Smooth muscle cell (in vitro differentiated cells): Measurements from ENCODE around the gene FSTL4. TPM values are rescaled to one million over a fixed set of nuclear protein-coding genes. Genes with fewer than 3 reads are reported as not detected.

ENCODE experiments used
- DNase-seq: peaks from one replicate; lab custom pipeline; 2025; ENCODE audit not compliant: unreplicated experiment; lab: John Stamatoyannopoulos, UW
- H2AFZ ChIP-seq: fragments of 200-600 bp; sonication (generic); 2 replicates; pipeline ENCODE4 v1.6.0; 2016; ENCODE audit warnings: antibody characterized with exemption, low read depth, mild to moderate bottlenecking
- H3F3A ChIP-seq: fragments of 200-600 bp; sonication (generic); 2 replicates; pipeline ENCODE4 v1.6.0; 2017; ENCODE audit warnings: antibody characterized with exemption, low read depth
- H3K27ac ChIP-seq: fragments of 200-600 bp; sonication (generic); 2 replicates; pipeline ENCODE4 v1.5.1; 2016; ENCODE audit warnings: low read depth, mild to moderate bottlenecking
- H3K27me3 ChIP-seq: fragments of 200-600 bp; sonication (generic); 2 replicates; pipeline ENCODE4 v1.6.1; 2016; ENCODE audit warnings: low read depth, mild to moderate bottlenecking
- H3K36me3 ChIP-seq: fragments of 200-600 bp; sonication (generic); 2 replicates; pipeline ENCODE4 v1.5.1; 2016; ENCODE audit warnings: low read depth
- H3K4me1 ChIP-seq: fragments of 200-600 bp; sonication (generic); 2 replicates; pipeline ENCODE4 v1.5.1; 2016; ENCODE audit warnings: low read depth
- H3K4me2 ChIP-seq: fragments of 200-600 bp; sonication (generic); 2 replicates; pipeline ENCODE4 v1.6.0; 2016; ENCODE audit warnings: mild to moderate bottlenecking
- H3K4me3 ChIP-seq: fragments of 200-600 bp; sonication (generic); 2 replicates; pipeline ENCODE4 v1.5.1; 2016; ENCODE audit warnings: mild to moderate bottlenecking
- H3K79me2 ChIP-seq: fragments of 200-600 bp; sonication (generic); 2 replicates; pipeline ENCODE4 v1.6.0; 2016; ENCODE audit warnings: low read depth, mild to moderate bottlenecking
- H3K9ac ChIP-seq: fragments of 200-600 bp; sonication (generic); 2 replicates; pipeline ENCODE4 v1.6.0; 2016; ENCODE audit warnings: low read depth
- H3K9me3 ChIP-seq: fragments of 200-600 bp; sonication (generic); replicated peaks from 2 replicates; pipeline ENCODE4 v1.5.1; 2016; ENCODE audit warnings: low read depth
- H4K20me1 ChIP-seq: fragments of 200-600 bp; sonication (generic); 2 replicates; pipeline ENCODE4 v1.6.0; 2016; ENCODE audit warnings: low read depth
- WGBS: methylation state at CpG from one replicate; pipeline ENCODE4 v1.1.7; 2016; ENCODE audit warnings: low lambda C conversion rate; 5-methylcytosine and 5-hydroxymethylcytosine counted together
- polyA plus RNA-seq: library from polyadenylated mRNA; unstranded; fragments of >200 nt; fragmentation: Nextera tagmentation; extraction: Ambion mirVana; gene quantifications from 2 replicates; pipeline ENCODE4 v1.2.1, GENCODE V29; 2016
- total RNA-seq: library from RNA; depleted of rRNA; stranded (reverse); fragments of >200 nt; gene quantifications from 2 replicates; pipeline ENCODE4 v1.2.3, GENCODE V29; 2014
- TF ChIP-seq, protein P1 (sequence below): fragments of 200-600 bp; sonication (generic); IDR thresholded peaks from 2 replicates; pipeline ENCODE4 v1.5.1; 2017; ENCODE audit warnings: borderline replicate concordance, mild to moderate bottlenecking, antibody characterized with exemption; ENCODE audit not compliant: insufficient read depth, poor library complexity, severe bottlenecking

The FSTL4 gene
- total and polyA plus RNA-seq, 2 experiments from 2014 or later, result 0.49 TPM; not detected in 1

GRCh38 chr5:133403741-133404364 lies 208.5 kb downstream of the FSTL4 start:
- Histone ChIP-seq H3K4me2 (no peak overlapping the region), H3K27ac (no peak overlapping the region), H3K27me3 (no peaks in the 10 kb centered on the region), H3K9ac (no peak overlapping the region), H2AFZ (no peak overlapping the region), H3K9me3 (no peaks in the 10 kb centered on the region), H3K4me3 (no peak overlapping the region), H4K20me1 (no peaks in the 10 kb centered on the region), H3K4me1 (no peaks in the 10 kb centered on the region), H3K79me2 (no peaks in the 10 kb centered on the region), H3F3A (no peaks in the 10 kb centered on the region), H3K36me3 (no peaks in the 10 kb centered on the region)
- no peak for DNase-seq
- TF ChIP-seq, protein P1, sequence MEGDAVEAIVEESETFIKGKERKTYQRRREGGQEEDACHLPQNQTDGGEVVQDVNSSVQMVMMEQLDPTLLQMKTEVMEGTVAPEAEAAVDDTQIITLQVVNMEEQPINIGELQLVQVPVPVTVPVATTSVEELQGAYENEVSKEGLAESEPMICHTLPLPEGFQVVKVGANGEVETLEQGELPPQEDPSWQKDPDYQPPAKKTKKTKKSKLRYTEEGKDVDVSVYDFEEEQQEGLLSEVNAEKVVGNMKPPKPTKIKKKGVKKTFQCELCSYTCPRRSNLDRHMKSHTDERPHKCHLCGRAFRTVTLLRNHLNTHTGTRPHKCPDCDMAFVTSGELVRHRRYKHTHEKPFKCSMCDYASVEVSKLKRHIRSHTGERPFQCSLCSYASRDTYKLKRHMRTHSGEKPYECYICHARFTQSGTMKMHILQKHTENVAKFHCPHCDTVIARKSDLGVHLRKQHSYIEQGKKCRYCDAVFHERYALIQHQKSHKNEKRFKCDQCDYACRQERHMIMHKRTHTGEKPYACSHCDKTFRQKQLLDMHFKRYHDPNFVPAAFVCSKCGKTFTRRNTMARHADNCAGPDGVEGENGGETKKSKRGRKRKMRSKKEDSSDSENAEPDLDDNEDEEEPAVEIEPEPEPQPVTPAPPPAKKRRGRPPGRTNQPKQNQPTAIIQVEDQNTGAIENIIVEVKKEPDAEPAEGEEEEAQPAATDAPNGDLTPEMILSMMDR, result no peak
- 95% methylated on average over 5 of the region's 5 CpGs for WGBS

- H3K4me3 ChIP-seq, result no peak overlapping the region
- no peak for DNase-seq
- no peak overlapping the region for H3K9ac ChIP-seq
- H3K79me2 ChIP-seq, result no peaks in the 10 kb centered on the region
- no peaks in the 10 kb centered on the region for H3K4me1 ChIP-seq
- H3K27me3 ChIP-seq, result no peaks in the 10 kb centered on the region
- 95% methylated on average over 12 of the region's 12 CpGs for WGBS
- TF ChIP-seq, protein P1, result no peak
- no peak overlapping the region for H2AFZ ChIP-seq
- no peaks in the 10 kb centered on the region for H3K36me3 ChIP-seq
- H3K27ac ChIP-seq, result no peak overlapping the region
- H3K9me3 ChIP-seq, result no peaks in the 10 kb centered on the region
- no peaks in the 10 kb centered on the region for H4K20me1 ChIP-seq
- H3F3A ChIP-seq, result no peaks in the 10 kb centered on the region
- no peak overlapping the region for H3K4me2 ChIP-seq
Observed at GRCh38 chr5:133402775-133403174, 209.6 kb downstream of the FSTL4 start.

- TF ChIP-seq, protein P1, result no peak
- Histone ChIP-seq H2AFZ (no peak overlapping the region), H3K79me2 (no peaks in the 10 kb centered on the region), H3K36me3 (no peaks in the 10 kb centered on the region), H3K27ac (no peak overlapping the region), H3K4me3 (no peak overlapping the region), H3F3A (no peaks in the 10 kb centered on the region), H3K4me1 (peaks cover 9% of the 10 kb centered on the region), H3K9ac (no peak overlapping the region), H3K4me2 (no peak overlapping the region), H4K20me1 (no peaks in the 10 kb centered on the region), H3K27me3 (no peaks in the 10 kb centered on the region), H3K9me3 (no peaks in the 10 kb centered on the region)
- DNase-seq, result no peak
- WGBS, result 91% methylated on average over 9 of the region's 9 CpGs
Observed at GRCh38 chr5:133401731-133402347, 210.5 kb downstream of the FSTL4 start.

- Histone ChIP-seq H3F3A (no peaks in the 10 kb centered on the region), H3K27me3 (no peaks in the 10 kb centered on the region), H3K9ac (no peak overlapping the region), H3K9me3 (no peaks in the 10 kb centered on the region), H3K4me2 (no peak overlapping the region), H3K4me1 (peaks cover 13% of the 10 kb centered on the region), H4K20me1 (no peaks in the 10 kb centered on the region), H3K27ac (no peak overlapping the region), H2AFZ (no peak overlapping the region), H3K36me3 (no peaks in the 10 kb centered on the region), H3K4me3 (no peak overlapping the region), H3K79me2 (no peaks in the 10 kb centered on the region)
- TF ChIP-seq, protein P1, result no peak
- DNase-seq, result no peak
- 59% methylated on average over 10 of the region's 10 CpGs for WGBS
Observed at GRCh38 chr5:133400831-133401351, 211.4 kb downstream of the FSTL4 start.
